Smooth muscle cell (in vitro differentiated cells): ENCODE results near the gene RNLS. TPM values are rescaled to one million over a fixed set of nuclear protein-coding genes. Genes with fewer than 3 reads are reported as not detected.

Experiments used
- DNase-seq: peaks from one replicate; lab custom pipeline; 2025; ENCODE audit not compliant: unreplicated experiment; lab: John Stamatoyannopoulos, UW
- H2AFZ ChIP-seq: fragments of 200-600 bp; sonication (generic); 2 replicates; pipeline ENCODE4 v1.6.0; 2016; ENCODE audit warnings: antibody characterized with exemption, low read depth, mild to moderate bottlenecking
- H3F3A ChIP-seq: fragments of 200-600 bp; sonication (generic); 2 replicates; pipeline ENCODE4 v1.6.0; 2017; ENCODE audit warnings: antibody characterized with exemption, low read depth
- H3K27ac ChIP-seq: fragments of 200-600 bp; sonication (generic); 2 replicates; pipeline ENCODE4 v1.5.1; 2016; ENCODE audit warnings: low read depth, mild to moderate bottlenecking
- H3K27me3 ChIP-seq: fragments of 200-600 bp; sonication (generic); 2 replicates; pipeline ENCODE4 v1.6.1; 2016; ENCODE audit warnings: low read depth, mild to moderate bottlenecking
- H3K36me3 ChIP-seq: fragments of 200-600 bp; sonication (generic); 2 replicates; pipeline ENCODE4 v1.5.1; 2016; ENCODE audit warnings: low read depth
- H3K4me1 ChIP-seq: fragments of 200-600 bp; sonication (generic); 2 replicates; pipeline ENCODE4 v1.5.1; 2016; ENCODE audit warnings: low read depth
- H3K4me2 ChIP-seq: fragments of 200-600 bp; sonication (generic); 2 replicates; pipeline ENCODE4 v1.6.0; 2016; ENCODE audit warnings: mild to moderate bottlenecking
- H3K4me3 ChIP-seq: fragments of 200-600 bp; sonication (generic); 2 replicates; pipeline ENCODE4 v1.5.1; 2016; ENCODE audit warnings: mild to moderate bottlenecking
- H3K79me2 ChIP-seq: fragments of 200-600 bp; sonication (generic); 2 replicates; pipeline ENCODE4 v1.6.0; 2016; ENCODE audit warnings: low read depth, mild to moderate bottlenecking
- H3K9ac ChIP-seq: fragments of 200-600 bp; sonication (generic); 2 replicates; pipeline ENCODE4 v1.6.0; 2016; ENCODE audit warnings: low read depth
- H3K9me3 ChIP-seq: fragments of 200-600 bp; sonication (generic); replicated peaks from 2 replicates; pipeline ENCODE4 v1.5.1; 2016; ENCODE audit warnings: low read depth
- H4K20me1 ChIP-seq: fragments of 200-600 bp; sonication (generic); 2 replicates; pipeline ENCODE4 v1.6.0; 2016; ENCODE audit warnings: low read depth
- WGBS: methylation state at CpG from one replicate; pipeline ENCODE4 v1.1.7; 2016; ENCODE audit warnings: low lambda C conversion rate; 5-methylcytosine and 5-hydroxymethylcytosine counted together
- polyA plus RNA-seq: library from polyadenylated mRNA; unstranded; fragments of >200 nt; fragmentation: Nextera tagmentation; extraction: Ambion mirVana; gene quantifications from 2 replicates; pipeline ENCODE4 v1.2.1, GENCODE V29; 2016
- total RNA-seq: library from RNA; depleted of rRNA; stranded (reverse); fragments of >200 nt; gene quantifications from 2 replicates; pipeline ENCODE4 v1.2.3, GENCODE V29; 2014
- TF ChIP-seq, protein P1 (sequence below): fragments of 200-600 bp; sonication (generic); IDR thresholded peaks from 2 replicates; pipeline ENCODE4 v1.5.1; 2017; ENCODE audit warnings: borderline replicate concordance, mild to moderate bottlenecking, antibody characterized with exemption; ENCODE audit not compliant: insufficient read depth, poor library complexity, severe bottlenecking

Gene RNLS
- total and polyA plus RNA-seq, 2 experiments from 2014 or later: 4.8 to 11.2 TPM

DNA sequence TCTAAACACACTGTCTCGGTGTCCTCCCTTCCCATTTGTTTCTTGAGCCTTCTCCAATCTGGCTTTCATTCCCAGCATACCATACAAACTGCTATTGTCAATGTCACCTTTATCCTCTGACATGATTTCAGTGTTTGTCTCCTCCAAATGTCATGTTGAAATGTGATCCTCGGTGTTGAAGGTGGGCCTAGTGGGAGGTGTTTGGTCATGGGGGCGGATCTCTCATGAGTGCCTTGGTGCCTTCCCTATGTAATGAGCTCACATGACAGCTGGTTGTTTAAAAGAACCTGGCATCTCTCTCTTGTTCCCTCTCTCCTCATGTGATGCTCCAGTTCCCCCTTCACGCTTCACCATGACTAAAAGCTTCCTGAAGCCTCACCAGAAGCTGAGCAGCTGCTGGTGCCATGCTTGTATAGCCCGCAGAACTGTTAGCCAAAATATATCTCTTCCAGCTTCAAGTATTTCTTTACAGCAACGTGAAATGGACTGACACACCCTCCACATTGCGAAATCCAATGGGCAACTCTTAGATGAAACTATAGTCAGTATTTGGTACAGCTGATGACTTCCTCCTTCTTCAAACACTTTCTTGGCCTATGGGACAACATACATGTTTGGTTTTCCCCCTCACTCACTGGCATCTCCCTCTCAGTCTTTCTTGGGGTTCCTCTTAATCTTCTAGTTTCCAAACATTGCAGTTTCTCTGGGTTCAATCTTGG, 27.8 kb downstream of the RNLS start:
- no peaks in the 10 kb centered on the region for H3K9me3 ChIP-seq
- WGBS: 87% methylated on average over 7 of the region's 7 CpGs

GRCh38 chr10:88553116-88553752, 29.9 kb downstream of the RNLS start:
- no peak overlapping the region for H3K27ac ChIP-seq
- no peaks in the 10 kb centered on the region for H3K9me3 ChIP-seq
- no peak overlapping the region for H3K4me2 ChIP-seq
- no peak overlapping the region for H3K4me3 ChIP-seq
- no peaks in the 10 kb centered on the region for H3K27me3 ChIP-seq
- H2AFZ ChIP-seq: no peak overlapping the region
- no peaks in the 10 kb centered on the region for H3K79me2 ChIP-seq
- no peaks in the 10 kb centered on the region for H3K4me1 ChIP-seq
- no peak overlapping the region for H3K9ac ChIP-seq
- H4K20me1 ChIP-seq: no peaks in the 10 kb centered on the region
- TF ChIP-seq, protein P1, sequence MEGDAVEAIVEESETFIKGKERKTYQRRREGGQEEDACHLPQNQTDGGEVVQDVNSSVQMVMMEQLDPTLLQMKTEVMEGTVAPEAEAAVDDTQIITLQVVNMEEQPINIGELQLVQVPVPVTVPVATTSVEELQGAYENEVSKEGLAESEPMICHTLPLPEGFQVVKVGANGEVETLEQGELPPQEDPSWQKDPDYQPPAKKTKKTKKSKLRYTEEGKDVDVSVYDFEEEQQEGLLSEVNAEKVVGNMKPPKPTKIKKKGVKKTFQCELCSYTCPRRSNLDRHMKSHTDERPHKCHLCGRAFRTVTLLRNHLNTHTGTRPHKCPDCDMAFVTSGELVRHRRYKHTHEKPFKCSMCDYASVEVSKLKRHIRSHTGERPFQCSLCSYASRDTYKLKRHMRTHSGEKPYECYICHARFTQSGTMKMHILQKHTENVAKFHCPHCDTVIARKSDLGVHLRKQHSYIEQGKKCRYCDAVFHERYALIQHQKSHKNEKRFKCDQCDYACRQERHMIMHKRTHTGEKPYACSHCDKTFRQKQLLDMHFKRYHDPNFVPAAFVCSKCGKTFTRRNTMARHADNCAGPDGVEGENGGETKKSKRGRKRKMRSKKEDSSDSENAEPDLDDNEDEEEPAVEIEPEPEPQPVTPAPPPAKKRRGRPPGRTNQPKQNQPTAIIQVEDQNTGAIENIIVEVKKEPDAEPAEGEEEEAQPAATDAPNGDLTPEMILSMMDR: peak; percentile 67
- no peaks in the 10 kb centered on the region for H3F3A ChIP-seq
- H3K36me3 ChIP-seq: no peaks in the 10 kb centered on the region
- no peak for DNase-seq
- WGBS: 37% methylated on average over 2 of the region's 2 CpGs

More for the DNA sequence above, 27.8 kb downstream of the RNLS start:
- no peaks in the 10 kb centered on the region for H4K20me1 ChIP-seq
- no peak overlapping the region for H3K9ac ChIP-seq
- no peaks in the 10 kb centered on the region for H3K36me3 ChIP-seq
- no peak overlapping the region for H3K4me3 ChIP-seq
- no peak overlapping the region for H2AFZ ChIP-seq
- H3K27me3 ChIP-seq: no peaks in the 10 kb centered on the region
- no peak overlapping the region for H3K4me2 ChIP-seq
- H3F3A ChIP-seq: no peaks in the 10 kb centered on the region
- no peak overlapping the region for H3K27ac ChIP-seq
- no peaks in the 10 kb centered on the region for H3K79me2 ChIP-seq
- H3K4me1 ChIP-seq: no peaks in the 10 kb centered on the region
- TF ChIP-seq, protein P1: no peak
- DNase-seq: no peak

DNA sequence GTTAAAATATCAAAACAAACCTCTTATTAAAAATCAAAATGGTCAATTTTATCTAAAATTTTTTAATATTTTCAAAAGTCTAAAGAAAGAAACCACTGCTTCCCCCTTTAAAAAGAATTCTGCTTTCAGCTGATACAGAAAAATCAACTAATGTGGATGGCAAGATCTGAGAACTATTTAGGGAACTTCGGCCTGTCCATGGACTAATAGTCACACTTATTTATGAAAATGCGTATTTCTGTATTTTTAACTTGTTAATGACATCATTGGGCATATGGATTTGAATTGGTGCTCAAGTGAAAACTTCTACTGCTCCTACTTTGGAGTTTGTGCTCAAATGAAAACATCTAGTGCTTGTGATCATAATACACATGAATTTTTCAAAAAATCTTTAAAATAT, 31.9 kb downstream of the RNLS start:
- Histone ChIP-seq H3F3A (no peaks in the 10 kb centered on the region), H3K27me3 (no peaks in the 10 kb centered on the region), H2AFZ (no peak overlapping the region), H3K36me3 (no peaks in the 10 kb centered on the region), H3K27ac (no peak overlapping the region), H3K9me3 (no peaks in the 10 kb centered on the region), H3K9ac (no peak overlapping the region), H3K79me2 (no peaks in the 10 kb centered on the region), H3K4me3 (no peak overlapping the region), H4K20me1 (no peaks in the 10 kb centered on the region), H3K4me1 (no peaks in the 10 kb centered on the region), H3K4me2 (no peak overlapping the region)
- TF ChIP-seq, protein P1: no peak
- DNase-seq: no peak
- 94% methylated on average over 2 of the region's 2 CpGs for WGBS
